HG02588 (cell line): Measurements from ENCODE around the gene KCTD14.
"Not testable (repeated sequence)": the region's sequence is repeated elsewhere in the genome, so short reads cannot be mapped to it uniquely, and the experiment has no call there.

ENCODE experiments used
- ATAC-seq: cut with Tn5 transposase; IDR thresholded peaks from one replicate; pipeline ENCODE4 v1.9.1; 2021; ENCODE audit warnings: mild to moderate bottlenecking, moderate library complexity; ENCODE audit not compliant: unreplicated experiment

Gene KCTD14

DNA sequence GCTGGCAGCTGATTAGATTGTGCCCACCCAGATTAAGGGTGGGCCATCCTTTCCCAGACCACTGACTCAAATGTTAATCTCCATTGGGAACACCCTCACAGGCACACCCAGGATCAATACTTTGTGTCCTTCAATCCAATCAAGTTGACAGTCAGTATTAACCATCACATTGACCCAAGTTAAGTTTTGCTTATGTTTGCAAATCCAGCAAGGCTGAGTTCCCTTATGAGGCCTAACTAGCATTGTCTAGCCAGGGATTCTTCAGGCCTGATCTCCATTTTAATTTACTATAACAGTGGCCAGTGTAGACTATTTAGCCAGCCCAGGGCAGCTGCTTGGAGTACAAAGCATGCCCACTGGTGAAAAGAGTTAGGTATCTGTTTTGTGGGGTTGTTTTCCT is 2.3 kb upstream of the KCTD14 start:
- no peak for ATAC-seq

DNA sequence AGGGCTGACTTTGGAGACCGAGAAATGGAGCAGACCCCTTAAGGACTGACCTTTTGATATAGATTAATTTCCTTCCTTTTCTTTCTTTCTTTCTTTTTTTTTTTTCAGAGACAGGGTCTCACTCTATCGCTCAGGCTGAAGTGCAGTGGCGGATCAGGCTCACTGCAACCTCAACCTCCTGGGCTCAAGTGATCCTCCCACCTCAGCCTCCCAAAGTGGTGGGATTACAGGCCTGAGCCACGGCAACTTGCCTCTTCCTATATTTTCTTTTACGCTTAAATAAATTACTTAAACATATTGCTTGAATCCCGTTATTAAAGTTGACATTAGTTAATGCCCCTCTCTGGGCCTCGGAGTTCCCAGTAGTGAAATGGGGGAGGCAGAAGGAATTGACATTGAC is 350 bp upstream of the KCTD14 start:
- ATAC-seq: no peak

DNA sequence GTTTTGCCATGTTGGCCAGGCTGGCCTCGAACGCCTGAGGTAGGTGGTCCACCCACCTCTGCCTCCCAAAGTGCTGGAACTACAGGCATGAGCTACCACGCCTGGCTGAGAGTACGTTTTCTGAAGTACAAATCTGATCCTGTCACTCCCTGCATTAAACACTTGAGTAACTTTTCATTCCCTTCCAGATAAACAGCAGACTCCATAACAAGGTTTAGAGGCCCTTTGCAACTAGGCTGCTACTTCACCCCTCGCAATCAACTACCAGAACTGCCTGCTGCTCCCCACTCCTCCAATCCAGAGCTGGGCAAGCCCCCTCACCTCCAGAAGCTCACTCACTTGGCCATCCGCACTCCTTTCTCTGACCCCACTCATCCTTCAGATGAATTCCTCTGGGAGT is 1.5 kb downstream of the KCTD14 start:
- ATAC-seq: no peak

DNA sequence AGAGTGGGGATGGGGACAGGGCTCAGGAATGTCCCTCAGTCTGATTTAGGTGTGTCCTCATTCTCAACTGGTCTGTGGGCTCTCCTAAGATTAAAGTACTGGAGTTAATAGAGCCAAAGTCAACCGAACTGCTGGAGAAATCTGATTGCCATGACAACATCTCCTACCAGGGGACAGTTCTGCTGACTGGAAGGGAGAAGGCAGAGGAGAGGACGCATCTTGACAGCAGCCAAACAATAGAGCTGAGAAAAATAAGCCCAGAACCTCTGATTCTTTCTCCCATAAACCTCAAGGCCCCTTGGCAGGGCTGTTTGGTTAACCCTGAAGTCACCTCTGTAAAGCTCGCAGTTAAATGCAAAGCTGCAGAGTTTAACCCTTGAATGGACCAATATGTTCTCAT is 2.8 kb downstream of the KCTD14 start:
- ATAC-seq: no peak

DNA sequence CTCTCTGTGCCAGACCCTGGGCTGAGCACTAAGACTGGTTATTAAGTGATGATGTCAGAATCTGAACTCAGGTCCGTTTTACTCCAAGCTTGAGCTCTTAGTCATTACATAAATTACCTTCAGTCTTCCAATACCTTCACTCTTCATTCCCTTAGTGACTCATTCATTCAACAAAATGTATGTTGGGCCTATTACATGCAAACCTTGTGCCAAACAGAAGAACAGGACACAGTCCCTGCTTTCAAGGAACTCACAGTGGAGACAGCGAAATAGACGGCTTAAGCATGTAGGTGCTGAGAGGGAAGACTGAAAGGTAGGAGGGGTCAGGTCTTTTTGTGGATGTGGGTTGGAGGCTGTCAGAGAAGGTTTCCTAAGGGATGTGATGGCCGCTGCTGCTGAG is 3.3 kb downstream of the KCTD14 start:
- ATAC-seq: no peak

DNA sequence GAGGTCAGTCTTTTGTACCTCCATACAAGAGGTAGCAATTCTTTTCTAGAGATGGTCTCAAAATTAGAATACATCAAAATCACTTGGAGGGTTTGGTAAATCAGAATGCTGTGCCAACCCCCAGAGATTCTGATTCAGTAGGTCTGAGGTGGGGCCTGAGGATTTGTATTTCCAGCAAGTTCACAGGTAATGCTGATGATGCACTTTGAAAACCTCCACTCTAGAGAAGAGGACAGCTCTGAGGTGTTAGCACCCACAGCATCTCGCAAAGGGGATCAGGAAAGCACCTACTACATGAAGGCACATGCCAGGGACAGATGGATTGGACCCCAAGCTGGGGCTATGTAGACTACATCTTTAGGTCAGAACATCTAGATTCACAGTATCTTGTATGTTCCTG is 7.2 kb downstream of the KCTD14 start:
- ATAC-seq: no peak

DNA sequence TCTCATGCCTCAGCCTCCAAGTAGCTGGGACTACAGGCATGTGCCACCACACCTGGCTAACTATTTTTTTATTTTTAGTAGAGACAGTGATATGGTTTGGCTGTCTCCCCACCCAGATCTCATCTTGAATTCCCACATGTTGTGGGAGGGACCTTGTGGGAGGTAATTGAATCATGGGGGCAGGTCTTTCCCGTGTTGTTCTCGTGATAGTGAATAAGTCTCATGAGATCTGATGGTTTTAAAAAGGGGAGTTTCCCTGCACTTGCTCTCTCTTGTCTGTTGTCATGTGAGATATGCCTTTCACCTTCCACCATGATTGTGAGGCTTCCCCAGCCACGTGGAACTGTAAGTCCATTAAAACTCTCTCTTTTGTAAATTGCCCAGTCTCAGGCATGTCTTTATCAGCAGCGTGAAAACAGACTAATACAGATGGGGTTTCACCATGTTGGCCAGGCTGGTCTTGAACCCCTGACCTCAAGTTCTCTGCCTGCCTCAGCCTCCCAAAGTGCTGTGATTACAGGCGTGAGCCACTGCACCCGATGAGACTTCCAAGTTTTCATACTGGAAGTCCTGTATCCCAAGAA is 8.0 kb downstream of the KCTD14 start:
- ATAC-seq: not testable (repeated sequence)

DNA sequence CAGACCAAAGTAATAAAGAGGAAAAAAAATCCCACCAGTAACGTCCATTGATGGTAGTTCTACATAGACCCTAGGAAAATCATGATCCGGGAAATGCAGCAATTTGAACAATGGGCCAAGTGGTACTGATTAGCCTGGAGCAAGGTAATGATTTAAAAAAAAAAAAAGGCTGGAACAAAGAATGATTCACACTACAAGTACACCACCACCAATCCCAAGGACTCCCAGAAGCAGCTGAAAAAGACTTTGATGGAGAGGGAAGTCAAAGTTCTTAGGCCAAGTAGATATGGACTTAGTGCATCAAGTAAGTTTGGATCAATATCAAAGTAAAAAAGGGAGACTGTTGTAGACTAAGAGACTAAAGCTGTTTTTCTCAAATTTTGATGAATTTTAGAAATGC is 11.8 kb downstream of the KCTD14 start:
- no peak for ATAC-seq

DNA sequence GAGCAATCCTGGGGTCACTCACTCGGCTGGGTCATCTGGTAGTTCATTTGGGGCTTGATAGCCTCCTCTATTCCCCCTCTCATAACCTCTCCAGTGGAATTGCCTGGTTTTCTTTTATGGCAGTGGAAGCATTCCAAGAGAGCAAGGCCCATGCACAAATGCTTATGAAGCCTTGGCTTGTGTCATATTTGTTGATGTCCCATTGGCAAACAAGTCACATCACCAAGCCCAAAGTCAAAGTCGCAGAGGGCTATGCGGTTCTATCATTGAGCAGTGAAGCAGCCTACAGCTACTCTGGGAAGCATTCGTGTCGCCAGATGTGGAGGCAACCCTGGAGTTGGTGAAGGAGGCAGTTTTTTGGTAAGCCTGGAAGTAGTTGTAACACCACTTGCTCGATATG is 12.3 kb downstream of the KCTD14 start:
- ATAC-seq: no peak

DNA sequence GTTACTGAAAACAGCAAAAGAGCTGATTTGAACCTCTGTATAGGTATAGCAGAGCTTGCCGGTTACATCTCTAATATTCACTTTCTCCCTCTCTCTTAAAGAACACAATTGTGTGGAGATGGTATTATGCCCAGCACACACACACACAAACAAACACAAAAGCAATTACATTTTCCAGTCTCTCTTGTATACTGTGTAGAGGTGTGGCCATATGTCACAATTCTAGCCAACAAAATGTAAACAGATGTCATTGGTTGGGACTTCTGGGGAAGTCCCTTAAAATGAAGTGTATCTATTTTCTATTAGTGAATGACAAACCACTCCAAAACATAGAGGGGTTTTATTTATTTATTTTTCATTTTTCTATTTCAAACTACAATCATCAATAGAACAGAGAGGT is 12.8 kb downstream of the KCTD14 start:
- no peak for ATAC-seq

DNA sequence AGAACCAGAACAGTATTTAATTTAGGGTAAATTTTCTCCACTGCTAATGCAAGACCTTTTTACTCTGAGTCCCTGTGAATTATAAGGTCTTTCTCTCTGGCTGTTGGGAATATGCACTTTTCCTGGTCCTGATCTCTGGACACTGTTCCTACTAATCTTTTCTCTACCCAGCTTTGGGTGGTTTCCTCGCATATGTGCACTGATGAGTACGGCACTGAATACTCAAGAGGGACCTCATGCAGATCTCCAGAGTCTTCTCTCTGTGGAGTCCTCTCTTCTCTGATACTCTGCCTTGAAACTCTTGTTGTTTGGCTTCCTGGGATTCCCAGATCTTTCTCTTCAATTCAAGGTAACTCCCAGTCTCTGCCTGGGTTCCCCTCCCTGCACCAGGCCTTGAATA is 14.0 kb downstream of the KCTD14 start:
- ATAC-seq: no peak

DNA sequence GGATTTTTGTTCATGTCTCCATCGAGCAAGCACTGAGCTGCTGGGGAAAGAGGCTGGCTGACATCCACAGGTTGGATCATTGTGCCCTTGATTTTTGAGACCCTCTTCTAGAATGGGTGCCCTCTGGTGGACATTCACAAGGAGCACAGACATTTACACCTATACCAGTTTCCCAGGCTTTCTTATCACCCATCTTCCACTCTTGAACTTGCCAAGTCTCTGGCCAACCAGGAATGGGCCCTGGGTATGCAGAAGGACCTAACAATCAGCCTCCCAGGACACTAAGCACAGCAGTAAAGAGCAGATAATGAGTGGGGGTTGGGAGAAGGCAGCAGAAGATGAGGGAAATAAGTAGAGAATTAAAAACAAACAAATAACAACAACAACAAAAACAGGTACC is 22.9 kb downstream of the KCTD14 start:
- no peak for ATAC-seq

DNA sequence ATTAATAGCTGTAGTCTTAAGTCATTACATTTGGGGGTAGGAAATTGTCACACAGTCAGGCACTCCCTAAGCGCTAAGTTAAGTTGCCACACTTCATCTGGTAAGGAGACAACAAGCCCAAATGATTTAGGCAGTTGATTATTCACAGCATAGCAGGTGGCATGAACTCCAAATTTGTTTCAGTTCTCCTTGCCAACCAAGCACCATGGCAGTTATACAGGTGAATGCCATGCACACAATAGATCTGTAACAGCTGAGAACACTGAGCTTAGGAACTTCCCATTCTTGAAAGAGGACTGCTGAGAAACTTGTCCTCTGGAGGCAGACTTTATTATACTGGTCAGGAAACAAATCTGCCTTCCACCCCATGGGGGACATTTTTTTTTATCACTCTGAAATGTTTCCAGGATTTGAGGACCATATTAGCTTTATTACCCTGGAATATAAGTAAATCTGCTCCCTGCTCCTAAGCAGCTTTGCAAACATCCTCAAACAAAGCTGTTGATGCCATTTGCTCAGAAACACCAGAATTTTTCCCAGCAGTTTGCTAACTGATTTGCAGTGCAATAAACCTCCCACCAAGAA is 23.5 kb downstream of the KCTD14 start:
- ATAC-seq: no peak

DNA sequence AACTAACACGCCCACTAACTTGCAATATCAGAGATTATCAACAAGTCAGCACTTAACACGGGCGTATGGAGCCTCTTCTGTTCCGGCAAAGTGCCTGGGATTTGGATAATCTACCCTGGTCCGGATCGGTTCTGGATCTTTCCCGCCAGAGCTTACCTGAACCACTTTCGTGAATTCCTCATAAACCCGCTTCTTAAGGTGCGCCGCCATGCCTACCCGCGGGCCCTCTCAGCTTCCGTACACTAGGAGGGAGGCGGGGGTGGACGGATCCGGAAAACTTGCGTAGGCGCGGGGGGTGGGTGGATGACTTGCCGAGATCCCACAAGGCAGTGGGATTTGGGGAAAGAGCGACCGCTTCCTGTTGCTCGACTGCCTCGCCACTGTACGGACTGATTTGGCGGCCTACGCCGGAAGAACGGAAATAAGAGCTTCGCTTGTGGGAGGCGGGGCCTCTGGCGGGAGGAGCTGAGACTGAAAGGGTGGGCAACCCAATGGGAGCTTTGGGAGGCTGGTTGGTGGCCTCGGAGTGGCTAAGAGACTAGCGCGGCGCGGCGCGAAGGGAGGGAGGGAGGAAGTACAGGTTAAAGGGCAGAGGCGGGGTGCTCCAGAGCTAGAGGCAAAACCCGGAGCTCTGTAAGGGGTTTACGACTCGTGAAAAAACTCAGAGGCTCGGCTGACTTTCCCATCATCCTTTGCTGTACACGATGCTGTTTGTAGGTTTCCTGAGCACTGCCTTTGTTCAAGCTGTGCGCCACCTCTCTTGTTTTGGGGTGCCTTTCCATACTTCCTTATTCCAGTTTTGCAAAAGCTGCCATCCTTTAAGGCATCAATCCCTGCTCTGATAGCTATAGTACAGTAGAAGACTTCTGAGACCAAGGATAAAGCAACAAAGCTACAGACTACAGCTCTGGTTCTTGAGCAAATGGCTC is 28.4 kb downstream of the KCTD14 start, which contains the start of gene INTS4:
INTS4 (minus strand) TSS at position 235 of the 929 bp plus-strand sequence; CDS start at position 210, 25 bp downstream.
- ATAC-seq: peak; percentile 99

DNA sequence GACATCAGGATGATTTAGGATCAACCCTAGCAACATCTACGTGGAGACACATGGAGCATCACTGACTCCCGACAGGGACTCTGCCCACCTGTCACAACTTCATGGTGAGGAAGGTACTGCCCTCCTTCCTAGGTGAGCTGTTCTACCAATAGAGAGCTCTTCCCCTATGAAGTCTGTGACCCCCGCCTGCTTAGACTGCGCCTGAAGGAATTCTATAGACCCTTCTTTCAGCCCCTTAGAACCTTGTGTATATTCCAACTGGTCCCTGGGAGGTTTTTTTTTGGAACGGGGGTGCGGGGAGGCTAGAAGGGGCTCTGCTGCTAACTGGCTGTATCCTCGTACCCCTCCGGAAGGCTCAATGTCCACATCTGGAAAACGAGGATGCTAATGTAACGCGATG is 29.2 kb downstream of the KCTD14 start:
- ATAC-seq: no peak

DNA sequence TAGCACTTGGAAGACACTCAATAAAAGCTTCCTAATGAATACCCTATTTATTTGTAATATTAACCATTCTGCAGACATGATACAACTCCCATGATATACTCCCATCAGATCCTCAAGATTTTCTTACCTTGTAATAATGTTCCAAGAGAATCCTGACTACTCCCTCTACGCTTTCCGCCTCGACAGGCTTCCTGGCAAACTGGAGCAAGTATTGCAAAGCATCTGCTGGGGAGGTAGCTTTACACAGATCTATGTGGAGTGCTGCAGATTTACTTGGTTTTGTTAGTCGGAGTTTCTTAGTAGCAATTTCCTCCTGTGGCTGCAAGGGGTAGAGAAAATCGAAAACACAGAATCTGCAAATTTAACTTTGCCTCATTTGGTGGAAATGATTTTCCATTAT is 32.1 kb downstream of the KCTD14 start:
- no peak for ATAC-seq

DNA sequence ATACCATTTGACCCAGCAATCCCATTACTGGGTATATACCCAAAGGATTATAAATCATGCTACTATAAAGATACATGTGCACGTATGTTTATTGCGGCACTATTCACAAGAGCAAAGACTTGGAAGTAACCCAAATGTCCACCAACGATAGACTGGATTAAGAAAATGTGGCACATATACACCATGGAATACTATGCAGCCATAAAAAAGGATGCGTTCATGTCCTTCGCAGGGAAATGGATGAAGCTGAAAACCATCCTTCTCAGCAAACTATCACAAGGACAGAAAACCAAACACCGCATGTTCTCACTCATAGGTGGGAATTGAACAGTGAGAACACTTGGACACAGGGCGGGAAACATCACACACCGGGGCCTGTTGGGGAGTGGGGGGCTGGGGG is 36.6 kb downstream of the KCTD14 start:
- ATAC-seq: not testable (repeated sequence)

DNA sequence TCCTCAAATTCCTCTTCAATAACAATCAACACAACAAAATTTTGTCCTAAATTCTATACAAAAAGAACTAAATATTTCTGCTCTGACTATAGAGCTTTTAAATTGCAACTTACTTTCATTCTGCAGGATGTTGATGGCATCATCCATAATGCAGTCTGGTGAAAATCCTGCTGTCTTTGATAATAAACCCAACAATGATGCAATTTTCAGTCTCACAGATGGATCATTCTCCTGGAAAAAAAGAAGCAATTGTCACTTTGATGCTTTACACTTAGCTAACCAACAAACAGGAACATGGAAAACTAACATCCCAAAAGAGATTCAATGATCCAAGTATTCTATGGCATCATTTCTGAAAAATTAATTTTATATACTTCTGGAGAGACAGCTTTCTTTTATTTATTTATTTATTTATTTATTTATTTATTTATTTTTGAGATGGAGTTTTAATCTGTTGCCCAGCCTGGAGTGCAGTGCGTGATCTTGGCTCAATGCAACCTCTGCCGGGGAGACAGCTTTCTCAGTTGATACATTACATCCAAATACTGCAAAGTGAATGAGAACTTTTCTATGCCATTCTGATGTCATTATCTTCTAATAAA is 41.6 kb downstream of the KCTD14 start:
- no peak for ATAC-seq

DNA sequence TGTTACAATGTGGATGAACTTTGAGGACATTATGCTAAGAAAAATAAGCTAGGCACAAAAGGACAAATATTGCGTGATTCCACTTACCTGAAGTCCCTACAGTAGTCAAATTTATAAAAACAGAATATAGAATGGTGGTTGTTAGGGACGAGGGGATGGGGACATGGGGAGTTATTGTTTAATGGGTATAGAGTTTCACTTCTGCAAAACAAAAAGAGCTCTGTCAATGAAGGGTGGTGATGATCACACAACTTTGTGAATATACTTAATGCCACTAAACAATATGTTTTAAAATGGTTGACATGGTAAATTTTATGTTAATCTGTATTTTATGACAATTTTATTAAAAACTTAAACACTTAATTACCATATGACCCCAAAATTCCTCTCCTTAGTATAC is 54.7 kb downstream of the KCTD14 start:
- ATAC-seq: no peak

DNA sequence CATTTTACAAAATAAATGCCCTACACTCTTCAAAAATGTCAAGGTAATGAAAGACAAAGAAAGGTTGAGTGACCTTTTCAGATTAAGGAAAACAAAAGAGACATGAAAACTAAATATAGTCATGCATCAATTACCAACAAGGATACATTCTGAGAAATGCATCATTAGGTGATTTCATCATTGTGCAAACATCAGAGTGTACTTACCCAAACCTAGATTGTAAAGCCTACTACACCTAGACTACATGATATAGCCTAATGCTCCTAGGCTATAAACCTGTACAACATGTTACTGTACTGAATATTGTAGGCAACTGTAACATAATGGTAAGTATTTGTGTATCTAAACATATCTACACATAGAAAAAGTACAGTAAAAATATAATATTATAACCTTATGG is 55.3 kb downstream of the KCTD14 start:
- ATAC-seq: no peak

DNA sequence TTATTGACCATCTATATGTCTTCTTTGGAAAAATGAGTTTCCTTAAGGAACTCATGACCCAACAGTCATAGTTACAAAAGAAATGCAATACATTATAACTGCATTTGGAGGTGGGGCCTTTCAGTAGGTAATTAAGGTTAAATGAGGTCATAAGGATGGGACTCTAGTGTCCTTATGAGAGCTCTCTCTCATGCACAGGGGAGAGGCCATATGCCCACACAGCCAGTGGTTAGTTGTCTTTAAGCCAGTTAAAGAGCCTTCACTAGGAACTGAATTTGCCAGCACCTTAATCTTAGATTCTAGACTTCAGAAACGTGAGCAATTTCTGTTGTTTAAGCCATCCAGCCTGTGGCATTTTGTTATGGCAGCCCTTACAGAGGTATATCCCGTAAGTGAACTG is 56.0 kb downstream of the KCTD14 start:
- no peak for ATAC-seq

DNA sequence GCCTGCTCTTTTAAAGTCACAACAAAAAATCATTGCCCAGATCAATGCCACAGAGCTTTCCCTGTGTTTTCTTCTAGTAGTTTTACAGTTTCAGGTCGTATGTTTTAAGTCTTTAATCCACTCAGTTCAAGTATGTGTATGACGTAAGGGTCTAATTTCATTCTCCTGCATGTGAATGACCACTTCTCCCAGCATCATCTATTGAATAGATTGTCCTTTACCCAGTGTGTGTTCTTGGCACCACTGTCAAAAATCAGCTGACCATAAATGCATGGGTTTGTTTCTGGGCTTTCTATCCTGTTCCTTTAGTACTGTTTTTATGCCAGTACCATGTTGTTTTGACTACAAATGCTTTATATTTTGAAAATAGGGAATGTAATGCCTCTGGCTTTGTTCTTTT is 56.7 kb downstream of the KCTD14 start:
- no peak for ATAC-seq
